H54 (cell line): ENCODE results near the gene FCHSD2.

ENCODE experiments used
- DNase-seq: peaks from one replicate; pipeline ENCODE4 v3.0.0; 2011; ENCODE audit warnings: low spot score, mixed read lengths; ENCODE audit not compliant: insufficient read length
- FAIRE-seq: peaks from 3 replicates; lab custom pipeline; 2011; peaks lifted over from hg19 to GRCh38; lab: Jason Lieb, UNC
- POLR2A ChIP-seq: IDR thresholded peaks from 2 replicates; pipeline ENCODE4 v1.6.1; 2011; ENCODE audit warnings: low read depth, mild to moderate bottlenecking, low read length

Gene FCHSD2

DNA sequence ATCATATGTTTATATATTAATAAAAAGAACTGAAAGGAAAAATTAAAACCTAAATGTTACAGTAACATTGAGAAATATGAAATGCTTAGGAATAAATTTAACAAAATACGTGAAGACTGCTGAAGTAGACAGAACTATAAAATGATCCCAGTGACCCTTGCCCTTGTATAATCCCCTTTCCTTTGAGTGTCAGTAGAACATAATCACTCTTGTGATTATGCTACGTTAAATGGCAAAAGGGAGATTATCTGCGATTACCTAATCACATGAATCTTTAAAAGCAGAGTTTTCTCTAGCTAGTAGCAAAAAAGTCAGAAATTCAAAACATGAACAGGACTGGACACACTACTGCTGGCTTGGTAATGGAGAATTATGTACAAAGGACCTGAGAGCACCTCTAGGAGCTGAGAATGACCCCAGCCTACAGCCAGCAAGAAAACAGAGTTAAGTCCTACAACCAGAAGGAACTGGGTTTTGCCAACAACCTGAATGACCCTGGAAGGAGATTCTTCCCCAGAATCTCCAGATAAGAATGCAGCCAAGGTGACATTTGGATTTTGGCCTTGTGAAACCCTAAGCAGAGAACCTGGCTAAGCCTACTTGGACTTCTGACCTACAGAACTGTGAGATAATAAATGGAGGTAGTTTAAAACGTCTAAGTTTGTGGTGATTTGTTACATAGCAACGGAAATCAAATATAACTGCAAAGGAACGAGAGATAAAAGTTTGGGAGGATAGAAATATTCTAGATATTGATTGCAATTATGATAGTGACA, 170.7 kb downstream of the FCHSD2 start:
- DNase-seq (no peak), FAIRE-seq (no peak)
- TF ChIP-seq POLR2A = no peak

DNA sequence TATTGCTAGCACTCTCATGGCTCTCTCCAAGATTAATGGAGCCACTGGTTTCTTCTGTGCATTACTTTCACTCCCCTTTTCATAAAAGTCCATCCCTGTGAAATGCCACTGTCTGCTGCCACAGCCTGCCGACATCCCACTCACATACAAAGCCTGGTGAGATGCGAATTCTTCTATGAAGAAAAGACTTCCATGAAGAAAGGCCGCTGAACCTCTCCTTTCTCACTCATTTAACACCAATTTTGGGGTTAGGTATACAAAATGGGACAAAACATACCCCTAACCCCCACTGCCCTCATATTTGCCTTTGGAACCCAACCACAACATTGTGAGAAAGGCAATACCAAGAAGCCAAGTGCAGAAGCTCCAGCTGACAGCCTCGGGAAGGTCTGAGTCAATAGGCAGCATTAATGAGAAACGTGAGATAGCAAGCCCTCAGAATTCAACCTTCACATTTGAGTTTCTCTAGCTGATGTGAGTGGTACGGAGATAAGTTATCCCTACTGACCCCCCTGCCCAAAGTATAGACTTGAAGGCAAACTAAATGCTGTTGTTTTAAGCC, 171.5 kb downstream of the FCHSD2 start:
- DNase-seq (no peak), FAIRE-seq (peak; percentile 61)
- TF ChIP-seq POLR2A = no peak

DNA sequence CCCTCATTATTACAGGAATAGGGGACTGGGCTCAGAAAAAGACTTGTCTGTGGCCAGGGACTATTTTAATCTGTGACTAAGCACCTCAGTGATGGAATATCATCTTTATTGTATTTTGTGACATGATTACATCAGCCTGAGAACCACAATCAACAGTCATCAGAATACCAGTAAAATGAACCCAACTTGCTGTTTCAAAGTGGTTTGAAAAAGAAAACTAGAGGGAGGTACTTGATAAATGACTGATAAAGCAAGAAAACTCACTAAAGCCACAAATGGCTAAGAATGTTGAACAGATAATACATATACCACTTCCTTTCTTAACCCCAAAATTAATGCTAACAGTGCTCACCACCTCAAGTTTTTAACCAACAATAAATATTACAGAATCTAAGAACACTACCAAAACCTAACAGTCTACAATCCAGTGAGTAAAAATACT, 172.2 kb downstream of the FCHSD2 start:
- peak; percentile 95 for FAIRE-seq
- TF ChIP-seq POLR2A = no peak
- DNase-seq = peak; percentile 18

DNA sequence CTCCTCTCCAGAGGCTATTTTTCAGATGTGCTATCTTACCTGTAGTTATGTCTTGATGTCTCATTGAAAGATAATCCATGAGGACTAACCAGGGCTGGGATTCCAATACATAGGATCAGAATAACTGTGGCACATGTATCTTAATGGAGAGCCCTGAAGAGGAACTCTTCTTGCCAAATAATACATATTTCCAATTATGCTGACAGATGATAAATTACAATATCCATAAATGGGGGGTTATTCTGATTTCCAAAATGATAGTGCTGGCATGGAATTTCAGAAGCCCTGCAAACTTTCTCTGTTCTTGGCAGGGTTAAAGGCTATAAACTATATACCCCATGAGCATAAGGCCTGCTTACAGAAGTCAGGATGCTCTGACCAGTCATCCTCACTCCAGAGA, 173.7 kb downstream of the FCHSD2 start:
- FAIRE-seq = no peak

DNA sequence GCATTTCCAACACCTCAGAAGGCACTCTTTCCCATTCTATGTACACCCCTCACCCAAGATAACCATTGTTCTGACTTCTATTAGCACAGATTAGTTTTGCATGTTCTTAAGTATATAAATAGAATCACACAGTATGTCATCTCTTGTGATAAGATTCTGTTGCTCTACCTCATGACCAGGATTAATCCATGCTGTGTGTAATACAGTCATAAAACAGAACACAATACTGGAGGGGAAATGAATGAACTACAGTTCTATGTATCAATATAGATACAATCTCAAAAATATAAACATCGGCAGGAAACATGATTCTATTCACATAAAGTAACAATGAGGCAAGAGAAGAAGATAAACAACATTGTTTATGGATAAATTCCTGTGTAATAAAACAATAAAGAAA, 176.4 kb downstream of the FCHSD2 start:
- FAIRE-seq (no peak), DNase-seq (no peak)
- TF ChIP-seq POLR2A = no peak

More for the DNA sequence above, 173.7 kb downstream of the FCHSD2 start:
- no peak for TF ChIP-seq POLR2A
- DNase-seq = no peak

DNA sequence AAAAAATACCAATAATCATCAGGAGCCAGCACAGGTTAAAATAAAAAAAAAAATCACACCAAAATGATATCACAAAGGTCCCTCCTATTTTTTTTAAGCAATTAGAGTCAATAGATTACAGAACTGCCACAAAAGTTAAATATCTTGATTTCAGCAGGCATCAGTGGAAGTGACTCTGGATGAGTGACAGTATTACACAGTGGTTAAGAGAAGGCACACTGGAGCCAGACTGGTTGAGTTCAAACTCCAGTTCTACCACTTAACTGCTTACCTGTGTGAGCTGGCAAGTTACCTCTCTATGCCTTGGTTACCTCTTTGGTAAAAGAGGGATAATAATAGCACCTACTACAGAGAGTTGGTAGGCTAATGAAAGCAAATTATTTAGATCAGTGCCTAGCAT, 179.4 kb downstream of the FCHSD2 start:
- no peak for DNase-seq
- no peak for FAIRE-seq
- no peak for TF ChIP-seq POLR2A

DNA sequence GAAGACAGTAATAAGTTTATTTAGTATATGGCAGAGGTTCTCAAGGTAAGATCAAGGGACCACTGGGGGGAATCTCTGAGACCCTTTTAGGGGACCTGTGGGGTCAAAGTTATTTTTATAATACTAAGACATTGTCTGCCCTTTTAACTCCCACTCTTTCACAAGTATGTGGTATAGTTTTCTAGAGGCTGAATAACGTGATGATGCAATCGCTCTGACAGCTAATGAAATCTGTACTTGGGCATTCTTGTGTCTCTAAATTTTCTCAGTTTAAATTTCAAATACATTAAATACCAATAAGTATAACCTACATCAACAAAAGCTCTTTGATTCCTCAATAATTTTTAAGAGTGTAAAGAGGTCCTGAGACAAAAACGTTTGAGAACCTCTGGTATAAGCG, 180.0 kb downstream of the FCHSD2 start:
- DNase-seq (no peak), FAIRE-seq (no peak)

DNA sequence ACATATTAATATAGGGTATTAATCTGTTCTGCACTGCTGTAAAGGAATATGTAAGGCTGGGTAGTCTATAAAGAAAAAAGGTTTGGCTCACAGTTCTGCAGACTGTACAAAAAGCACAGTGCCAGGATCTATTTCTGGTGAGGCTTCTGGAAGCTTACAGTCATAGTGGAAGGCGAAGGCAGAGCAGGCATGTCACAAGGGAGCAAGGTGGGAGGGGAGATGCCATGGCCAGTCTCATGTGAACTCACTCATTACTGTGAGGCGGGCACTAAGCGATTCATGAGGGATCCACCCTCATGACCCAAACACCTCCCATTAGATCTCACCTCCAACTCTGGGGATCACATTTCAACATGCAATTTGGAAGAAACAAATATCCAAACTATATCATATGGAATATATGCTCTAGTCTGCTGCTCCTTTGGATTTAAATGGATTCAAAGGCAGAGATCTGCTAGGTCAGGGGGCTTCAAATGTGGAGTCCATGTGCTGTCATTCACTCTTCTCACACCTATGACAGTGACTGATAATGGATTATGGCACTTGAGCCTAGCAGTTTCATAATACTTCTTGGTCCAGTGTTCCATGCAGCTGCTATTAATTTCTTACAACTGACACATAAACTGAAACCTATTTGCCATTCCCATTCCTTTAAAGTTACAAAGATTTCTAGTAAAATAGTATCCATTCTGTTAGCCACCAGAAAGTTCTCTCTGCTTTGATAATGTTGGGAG, 182.0 kb downstream of the FCHSD2 start:
- no peak for TF ChIP-seq POLR2A
- no peak for FAIRE-seq
- no peak for DNase-seq

More for the DNA sequence above, 180.0 kb downstream of the FCHSD2 start:
- TF ChIP-seq POLR2A = no peak

DNA sequence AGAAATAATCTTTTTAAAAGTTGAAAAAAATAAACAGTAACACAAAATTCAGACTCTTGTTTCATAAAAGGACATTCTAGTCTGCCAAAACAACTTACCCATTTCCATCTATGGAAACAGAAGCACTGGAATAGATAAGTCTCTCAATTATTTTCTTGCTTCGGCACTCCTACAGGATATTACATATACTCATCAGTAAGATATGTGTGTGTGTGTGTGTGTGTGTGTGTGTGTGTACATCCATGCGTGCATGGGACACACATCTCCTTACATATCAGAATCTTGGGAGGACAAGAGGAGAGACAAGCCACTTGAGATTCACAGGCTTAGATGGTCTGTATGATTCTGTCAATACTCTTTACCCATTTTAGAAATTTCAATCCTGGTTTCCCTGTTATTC, 183.3 kb downstream of the FCHSD2 start:
- peak; percentile 2 for DNase-seq
- FAIRE-seq = no peak
- TF ChIP-seq POLR2A = no peak

DNA sequence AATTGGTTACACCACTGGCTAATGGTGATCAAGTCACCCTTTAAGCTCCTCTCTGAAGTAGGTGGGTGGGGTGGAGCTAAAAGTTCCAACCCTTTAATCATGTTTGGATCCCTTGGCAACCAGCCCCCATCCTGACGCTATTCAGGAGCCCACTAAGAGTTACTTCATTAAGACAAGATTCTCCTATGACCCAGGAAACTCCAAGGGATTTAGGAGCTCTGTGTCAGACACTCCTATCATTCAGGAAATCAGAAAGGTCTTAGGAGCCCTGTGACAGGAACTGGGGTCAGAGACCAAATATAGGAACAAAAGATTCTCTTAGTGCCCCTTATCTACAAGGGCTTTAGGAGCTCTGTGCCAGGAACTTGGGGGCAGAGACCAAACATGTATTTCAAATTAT, 186.7 kb downstream of the FCHSD2 start:
- DNase-seq (no peak), FAIRE-seq (no peak)
- TF ChIP-seq POLR2A = no peak

DNA sequence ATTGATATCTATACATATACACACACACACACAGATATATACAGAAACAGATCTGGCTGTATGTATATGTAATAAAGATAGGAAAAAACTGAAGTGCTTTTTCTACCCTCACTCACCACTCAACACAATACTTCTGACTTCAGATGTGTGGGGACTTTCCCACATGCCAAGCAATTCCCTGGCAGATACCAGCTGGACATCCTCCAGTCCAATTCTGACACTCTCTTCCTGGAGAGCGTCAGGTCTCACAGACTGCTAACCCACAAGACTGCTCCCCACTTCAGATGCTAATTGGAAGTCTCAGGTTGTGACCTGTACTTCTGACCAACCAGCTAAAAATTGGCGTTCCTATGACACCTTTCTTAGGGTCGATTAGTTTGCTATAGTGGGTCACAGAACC, 187.3 kb downstream of the FCHSD2 start:
- no peak for TF ChIP-seq POLR2A
- DNase-seq (no peak), FAIRE-seq (peak; percentile 11)

DNA sequence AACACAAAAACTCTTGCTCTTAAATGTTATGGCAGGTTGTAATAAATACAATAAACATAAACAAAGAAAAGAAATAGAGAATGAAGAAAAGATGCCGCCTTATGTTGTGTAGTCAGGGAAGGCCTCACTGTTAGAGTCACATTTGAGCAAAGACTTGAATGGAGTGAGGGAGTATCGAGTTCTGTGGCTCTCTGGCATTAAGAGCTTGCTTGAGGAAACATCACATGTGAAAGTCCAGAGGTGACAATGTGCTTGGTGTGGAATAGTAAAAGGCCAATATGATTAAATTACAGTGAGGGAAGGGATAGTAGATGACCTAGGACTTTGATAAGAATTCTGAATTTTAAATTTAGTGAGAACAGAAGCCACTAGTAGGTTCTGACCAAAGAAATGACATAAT, 188.5 kb downstream of the FCHSD2 start:
- DNase-seq = no peak
- no peak for TF ChIP-seq POLR2A
- FAIRE-seq = no peak

DNA sequence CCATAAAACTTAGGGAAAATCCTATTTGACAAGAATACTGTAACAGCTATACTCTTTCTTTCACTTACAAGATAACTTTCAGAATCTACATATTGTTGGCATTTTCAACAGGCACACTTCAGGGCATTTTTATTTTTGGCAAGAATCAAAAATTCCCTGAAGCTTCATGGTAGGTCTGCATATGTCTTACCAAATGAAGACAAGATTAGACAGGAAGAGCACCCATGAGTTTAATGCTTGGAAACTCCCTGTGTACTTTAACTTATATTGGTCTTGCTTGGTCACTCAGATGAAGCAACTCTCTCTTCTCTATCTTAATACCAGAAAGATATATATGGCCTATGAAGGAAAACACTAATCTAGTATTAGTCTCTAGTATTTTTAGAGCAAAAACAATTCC, 190.2 kb downstream of the FCHSD2 start:
- DNase-seq = no peak
- FAIRE-seq = no peak
- no peak for TF ChIP-seq POLR2A

DNA sequence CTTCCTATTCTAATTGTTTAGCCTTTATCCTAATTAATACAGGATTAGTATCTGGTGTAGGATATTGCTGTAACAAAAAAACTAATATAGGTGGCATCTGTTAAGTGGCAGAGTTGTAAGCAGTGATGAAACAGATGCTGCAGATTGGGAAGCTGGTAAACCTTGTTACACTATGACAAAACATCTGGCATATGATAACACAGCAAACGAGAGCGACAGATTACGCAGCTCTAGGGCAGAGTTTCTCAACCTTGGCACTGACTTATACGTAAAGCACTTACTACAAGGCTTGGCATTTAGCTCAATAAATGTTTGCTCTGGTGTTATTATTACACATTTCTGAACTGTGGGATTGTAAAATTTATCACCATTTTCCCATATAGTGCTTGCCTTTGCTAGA, 190.9 kb downstream of the FCHSD2 start:
- TF ChIP-seq POLR2A = no peak
- FAIRE-seq = no peak
- DNase-seq = no peak
